Fibroblast of upper back skin (primary cell): ENCODE measurements around the gene KCNT1.

Experiments used
- DNase-seq: peaks from one replicate; pipeline ENCODE4 v3.0.0-alpha.2; 2013

Gene KCNT1

DNA sequence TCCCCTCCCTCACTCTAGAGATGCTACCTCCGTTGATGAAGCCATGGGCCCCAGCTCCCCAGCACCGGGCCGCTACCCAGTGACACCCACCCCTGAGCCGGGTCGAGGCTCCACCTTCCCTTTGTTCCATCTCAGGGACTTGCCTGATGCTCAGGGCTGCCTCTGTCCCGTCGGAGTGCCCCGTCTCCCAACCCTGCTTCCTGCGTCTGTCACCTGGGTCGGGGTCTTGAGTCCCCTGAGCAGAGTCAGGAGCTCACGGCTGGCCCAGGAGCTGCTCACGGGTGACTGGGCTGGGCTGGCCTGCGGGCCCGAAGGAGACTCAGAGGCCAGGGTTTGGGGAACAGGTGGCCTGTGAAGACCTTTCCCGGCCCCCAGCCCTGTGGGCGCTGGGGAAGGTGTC, 85.3 kb downstream of the KCNT1 start:
- no peak for DNase-seq

GRCh38 chr9:135787776-135788575, 86.0 kb downstream of the KCNT1 start:
- DNase-seq, result no peak

DNA sequence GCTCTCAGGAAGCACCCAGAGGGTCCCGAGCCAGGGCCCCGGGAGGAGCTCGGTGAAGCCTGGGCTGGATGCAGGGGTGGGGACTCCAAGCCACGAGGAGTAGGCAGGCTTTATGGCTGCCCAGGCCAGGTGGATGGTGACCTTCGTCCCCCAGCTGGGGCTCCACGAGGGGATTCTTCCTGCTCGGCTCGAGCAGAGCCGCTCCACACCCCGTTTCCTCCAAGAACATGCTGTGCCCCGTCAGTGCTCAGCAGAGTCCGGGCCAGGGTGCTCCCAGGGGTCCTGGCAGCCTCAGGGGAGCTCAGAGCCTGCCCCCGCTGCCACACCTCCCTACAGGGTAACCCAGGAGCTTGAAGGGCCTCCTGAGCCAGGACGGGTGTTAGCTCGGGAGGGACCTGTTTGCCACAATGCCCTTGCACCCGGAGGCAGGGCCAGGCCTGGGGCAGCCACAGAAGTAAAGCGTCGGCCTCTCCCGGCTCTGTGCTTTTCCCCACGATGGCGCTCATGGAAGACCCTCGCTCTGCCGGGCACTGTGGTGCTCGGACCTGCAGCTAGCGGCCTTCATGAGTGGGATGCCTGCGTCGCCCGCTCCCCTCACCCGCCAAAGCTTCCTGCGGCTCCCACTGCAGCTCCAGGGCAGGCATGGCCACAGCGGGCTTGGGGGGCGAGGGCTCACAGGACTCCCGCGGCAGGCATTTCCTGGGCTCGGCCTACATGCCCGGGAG, 86.8 kb downstream of the KCNT1 start:
- DNase-seq, result no peak

GRCh38 chr9:135789838-135790291, 87.9 kb downstream of the KCNT1 start:
- DNase-seq, result no peak

DNA sequence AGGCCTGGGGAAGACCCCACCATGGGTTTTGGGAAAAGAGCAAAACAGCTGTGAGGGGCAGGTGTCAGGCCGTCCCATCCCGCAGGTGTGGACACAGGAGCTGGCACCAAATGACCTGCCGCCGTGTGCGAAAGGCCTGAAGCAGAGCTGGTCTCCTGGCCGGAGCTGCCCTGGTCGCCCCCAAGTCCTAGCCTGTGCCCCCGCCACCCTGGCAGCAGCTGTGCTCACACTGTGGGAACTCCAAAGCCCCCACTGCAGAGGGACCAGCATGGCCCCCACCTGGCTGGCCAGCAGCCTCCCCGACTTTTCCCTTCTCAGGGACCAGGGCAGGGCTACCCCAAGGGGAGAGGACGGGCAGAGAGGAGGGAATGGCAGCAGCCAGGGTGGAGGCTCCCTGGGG, 88.4 kb downstream of the KCNT1 start:
- DNase-seq, result no peak

DNA sequence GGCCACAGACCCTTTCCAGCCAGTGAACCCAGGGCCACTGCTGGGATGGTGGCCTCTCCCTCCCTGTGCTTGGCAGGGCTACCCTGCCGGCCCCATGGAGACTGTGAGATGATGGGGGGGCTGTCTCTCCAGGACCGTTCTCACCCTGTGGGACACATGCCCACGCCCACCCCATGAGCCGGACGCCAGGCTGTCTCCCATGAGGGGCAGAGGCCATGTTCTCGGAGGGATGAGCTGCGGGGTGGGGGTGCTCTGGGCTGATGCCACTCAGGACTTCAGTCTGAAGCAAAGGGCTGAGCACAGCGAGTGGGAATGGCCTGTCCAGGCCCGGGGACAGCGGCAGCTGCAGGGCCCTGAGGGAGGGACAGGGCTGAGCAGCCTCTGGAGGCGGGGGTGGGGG, 88.9 kb downstream of the KCNT1 start:
- no peak for DNase-seq

DNA sequence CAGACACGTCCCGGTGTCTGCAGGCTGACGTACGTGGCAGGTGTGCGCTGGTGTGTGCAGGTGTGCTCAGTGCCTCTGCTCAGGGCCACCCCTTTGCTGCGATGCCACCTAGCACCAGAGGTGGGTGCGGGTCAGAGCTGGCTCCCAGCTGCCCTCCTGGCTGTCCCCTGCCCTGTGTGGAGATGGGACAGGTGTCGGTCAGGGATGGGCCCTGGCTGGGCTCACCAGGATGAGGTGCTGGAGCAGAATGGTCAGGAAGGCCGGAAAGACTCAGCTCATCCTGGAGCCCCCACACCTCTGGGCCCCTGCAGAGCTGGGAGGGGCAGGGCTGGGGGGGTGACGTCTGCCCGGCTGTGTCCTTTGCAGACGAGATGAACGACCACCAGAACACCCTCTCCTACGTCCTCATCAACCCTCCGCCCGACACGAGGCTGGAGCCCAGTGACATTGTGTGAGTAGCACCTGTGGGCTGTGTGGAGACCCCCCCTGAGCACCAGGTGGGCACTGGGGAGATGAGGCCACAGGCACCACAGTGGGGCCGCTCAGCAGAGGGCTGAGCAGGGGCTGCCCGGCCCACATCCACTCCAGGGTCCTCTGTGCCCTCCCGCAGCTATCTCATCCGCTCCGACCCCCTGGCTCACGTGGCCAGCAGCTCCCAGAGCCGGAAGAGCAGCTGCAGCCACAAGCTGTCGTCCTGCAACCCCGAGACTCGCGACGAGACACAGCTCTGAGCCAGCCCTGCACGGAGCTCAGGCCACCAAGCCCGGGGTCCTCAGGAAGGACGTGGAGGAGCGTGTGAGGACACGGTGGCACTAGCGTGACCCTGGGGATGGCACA, 89.7 kb downstream of the KCNT1 start:
- DNase-seq, result no peak

GRCh38 chr9:135792268-135793128, 90.5 kb downstream of the KCNT1 start:
- no peak for DNase-seq

- no peak for DNase-seq
Measured at GRCh38 chr9:135793221-135794056, 91.5 kb downstream of the KCNT1 start.

DNA sequence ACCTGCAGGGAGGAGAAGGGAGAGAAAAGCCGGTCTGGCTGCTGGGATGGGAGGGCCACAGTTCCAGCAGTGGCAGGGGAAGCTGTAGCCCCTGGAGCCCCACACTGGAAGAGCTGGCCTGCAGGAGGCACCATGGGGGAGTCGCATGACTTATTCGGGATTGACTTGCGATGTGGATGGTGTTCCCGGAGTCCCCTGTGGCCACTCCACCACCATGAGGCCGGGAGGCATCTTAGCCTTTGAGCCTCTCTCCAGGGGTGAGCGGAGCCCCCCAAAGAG, 92.0 kb downstream of the KCNT1 start:
- no peak for DNase-seq

- no peak for DNase-seq
Measured at GRCh38 chr9:135794361-135794885, 92.4 kb downstream of the KCNT1 start.

DNA sequence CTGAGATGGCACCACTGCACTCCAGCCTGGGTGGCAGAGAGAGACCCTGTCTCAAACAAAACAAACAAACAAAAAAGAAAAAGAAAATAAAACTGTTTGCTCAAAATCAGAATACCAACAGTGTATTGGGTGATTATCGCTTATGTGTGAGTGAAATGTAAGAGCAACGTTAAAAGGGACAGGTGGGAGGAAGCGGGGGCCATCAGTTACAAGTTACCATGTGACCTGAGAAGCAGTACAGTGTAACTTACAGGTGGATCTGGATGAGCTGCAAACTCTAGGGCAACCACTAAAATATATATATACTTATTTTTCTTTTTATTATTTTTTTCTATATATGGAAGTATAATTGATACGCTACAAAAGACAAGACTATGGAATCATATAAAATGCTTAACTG, 93.4 kb downstream of the KCNT1 start:
- no peak for DNase-seq

GRCh38 chr9:135796784-135797485, 95.0 kb downstream of the KCNT1 start:
- DNase-seq, result no peak

GRCh38 chr9:135797507-135798262, 95.7 kb downstream of the KCNT1 start:
- DNase-seq, result peak; percentile 30

- DNase-seq, result no peak
Measured at GRCh38 chr9:135798263-135798585, 96.2 kb downstream of the KCNT1 start.

DNA sequence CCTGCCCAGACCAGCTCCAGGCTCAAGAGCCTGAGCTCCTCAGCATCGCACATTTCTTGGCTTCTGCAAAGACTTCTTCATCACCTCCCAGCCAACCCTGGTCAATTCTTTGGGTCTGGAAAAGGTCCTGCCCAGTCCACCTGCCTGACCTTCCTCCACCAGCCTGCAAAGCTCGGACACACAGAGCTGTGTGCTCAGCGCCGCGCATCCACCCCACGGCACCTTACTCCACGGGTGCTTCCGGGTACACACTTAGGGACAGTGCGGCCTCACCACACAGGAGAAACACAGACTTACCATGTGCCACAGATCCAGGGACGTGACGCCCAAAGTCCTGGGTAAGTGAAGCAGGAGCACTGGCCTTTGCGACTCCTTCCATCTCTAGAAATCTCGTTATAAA, 97.3 kb downstream of the KCNT1 start:
- no peak for DNase-seq

- DNase-seq, result no peak
Measured at GRCh38 chr9:135801070-135801469, 99.1 kb downstream of the KCNT1 start.

DNA sequence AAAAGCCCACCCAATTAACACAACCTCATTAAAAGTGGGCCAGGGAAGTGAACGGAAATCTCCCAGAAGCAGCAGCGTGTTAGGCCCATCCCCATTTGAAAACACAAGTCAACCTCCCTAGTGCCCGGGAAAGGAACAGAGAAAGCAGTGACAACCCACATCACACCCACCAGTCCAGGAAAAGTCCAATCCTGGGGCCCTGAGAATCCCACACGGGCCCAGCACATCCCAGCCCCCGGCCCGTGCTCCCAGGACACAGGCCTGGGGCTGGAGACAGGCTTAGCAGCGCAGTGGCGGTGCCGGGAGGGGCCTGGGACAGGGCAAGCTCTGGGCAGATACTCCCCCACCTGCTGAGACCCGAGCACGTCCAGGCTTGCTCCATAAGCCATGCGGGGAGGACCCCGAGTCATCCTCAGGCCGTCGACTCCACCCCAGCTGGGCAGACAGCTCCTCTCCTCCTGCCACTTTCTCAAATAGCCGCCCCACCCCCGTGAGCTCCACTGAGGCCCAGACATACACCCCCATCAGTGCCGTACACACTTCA, 101.0 kb downstream of the KCNT1 start:
- DNase-seq, result no peak

DNA sequence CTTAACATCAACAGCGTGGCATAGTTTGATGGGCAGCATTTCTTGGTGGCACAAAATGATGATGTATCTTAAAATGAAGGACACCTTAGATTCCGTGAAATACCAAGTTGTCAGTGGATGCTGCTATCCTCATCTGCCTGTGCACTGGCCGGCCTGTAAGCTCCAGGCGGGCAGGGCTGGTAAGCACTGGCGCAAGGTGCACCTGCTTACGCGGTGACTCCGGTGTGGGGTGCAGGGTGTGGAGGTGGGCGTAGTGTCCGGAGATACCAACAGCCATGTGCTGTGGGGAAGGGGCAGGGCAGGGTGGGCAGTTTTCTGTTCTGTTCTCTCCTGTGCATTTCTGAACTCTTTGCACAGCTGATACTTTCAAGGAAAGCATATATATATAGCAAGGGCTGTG, 101.5 kb downstream of the KCNT1 start:
- DNase-seq, result no peak
